Body of pancreas (tissue), 4 donors: ENCODE results near the gene GTF2H2C.
"Not testable (repeated sequence)": the region's sequence is repeated elsewhere in the genome, so short reads cannot be mapped to it uniquely, and the experiment has no call there.

Experiments
- CTCF ChIP-seq, 7 experiments: fragments of 450-650 bp in 4 of 7; fragments of 200-600 bp in 3 of 7; sonication (generic) in 3 of 7; IDR thresholded peaks; one replicate each; pipeline ENCODE4 v1.5.1; 2016 to 2019; ENCODE audit warnings: antibody characterized with exemption in 7 of 7
- POLR2A ChIP-seq, 3 donors: fragments of 450-650 bp; IDR thresholded peaks; one replicate each; pipeline ENCODE4 v1.6.1; 2016; ENCODE audit warnings: antibody characterized with exemption in 3 of 3, mild to moderate bottlenecking in 2 of 3

GRCh38 chr5:69568072-69568471, 8.1 kb downstream of the GTF2H2C start:
- TF ChIP-seq CTCF, POLR2A (IDR thresholded peaks at IDR 0.05): not testable (repeated sequence)
